Measurements from ENCODE around the gene ENOX1. TPM values are rescaled to one million over a fixed set of nuclear protein-coding genes. Genes with fewer than 3 reads are reported as not detected.

ENOX1 gene
- total RNA-seq, 2 donors from 2014 or later, result 0.33 TPM; not detected in 1

GRCh38 chr13:43569658-43570057, 217.1 kb downstream of the ENOX1 start:
- H3K4me1 ChIP-seq (ENCODE audit: control insufficient read depth, insufficient read depth, low read length), result no peaks in the 10 kb centered on the region
- H3K27me3 Mint-ChIP-seq (ENCODE audit: insufficient read depth), result peaks cover 13% of the 10 kb centered on the region
- no peaks in the 10 kb centered on the region for H3K9me3 ChIP-seq (ENCODE audit: control insufficient read depth, low read length)
- no peak overlapping the region for H3K4me3 Mint-ChIP-seq
- no peaks in the 10 kb centered on the region for H3K9me3 Mint-ChIP-seq
- peaks cover 72% of the 10 kb centered on the region for H3K27me3 ChIP-seq (ENCODE audit: control insufficient read depth, insufficient read depth, low read length, poor library complexity, severe bottlenecking)
- H3K36me3 Mint-ChIP-seq (ENCODE audit: low read depth), result no peaks in the 10 kb centered on the region
- TF ChIP-seq CTCF (conservative IDR thresholded peaks at IDR 0.05), result no peak
- WGBS, 2 experiments (ENCODE audit: insufficient coverage in 1 of 2, insufficient read length in 1 of 2), result 97 to 100% methylated on average over 1 to 2 of the region's 2 CpGs
- no peak overlapping the region for H3K27ac Mint-ChIP-seq
- no peaks in the 10 kb centered on the region for H3K36me3 ChIP-seq (ENCODE audit: control insufficient read depth, insufficient read depth, low read length)
- H3K9ac ChIP-seq (ENCODE audit: extremely low read depth, low read length, poor library complexity, severe bottlenecking), result no peak overlapping the region
- no peak overlapping the region for H3K27ac ChIP-seq (ENCODE audit: low read depth, low read length)
- no peak for DNase-seq
- no peaks in the 10 kb centered on the region for H3K4me1 Mint-ChIP-seq
- no peak overlapping the region for H3K4me3 ChIP-seq (ENCODE audit: low read length)

GRCh38 chr13:43567608-43568007, 219.2 kb downstream of the ENOX1 start:
- H3K9me3 Mint-ChIP-seq, result no peaks in the 10 kb centered on the region

GRCh38 chr13:43564952-43565351, 221.8 kb downstream of the ENOX1 start:
- no peaks in the 10 kb centered on the region for H3K9me3 Mint-ChIP-seq

More at GRCh38 chr13:43567608-43568007, 219.2 kb downstream of the ENOX1 start:
- no peaks in the 10 kb centered on the region for H3K36me3 Mint-ChIP-seq (ENCODE audit: low read depth)
- WGBS, 2 experiments (ENCODE audit: insufficient coverage in 1 of 2, insufficient read length in 1 of 2), result 90 to 100% methylated on average over 1 of the region's 1 CpG
- no peaks in the 10 kb centered on the region for H3K4me1 Mint-ChIP-seq
- Histone ChIP-seq H3K4me1 (ENCODE audit: control insufficient read depth, insufficient read depth, low read length) (no peaks in the 10 kb centered on the region), H3K4me3 (ENCODE audit: low read length) (no peak overlapping the region), H3K9me3 (ENCODE audit: control insufficient read depth, low read length) (no peaks in the 10 kb centered on the region), H3K9ac (ENCODE audit: extremely low read depth, low read length, poor library complexity, severe bottlenecking) (no peak overlapping the region), H3K27ac (ENCODE audit: low read depth, low read length) (no peak overlapping the region), H3K27me3 (ENCODE audit: control insufficient read depth, insufficient read depth, low read length, poor library complexity, severe bottlenecking) (peaks cover 66% of the 10 kb centered on the region), H3K36me3 (ENCODE audit: control insufficient read depth, insufficient read depth, low read length) (no peaks in the 10 kb centered on the region)
- no peak for TF ChIP-seq CTCF (conservative IDR thresholded peaks at IDR 0.05)
- H3K4me3 Mint-ChIP-seq, result no peak overlapping the region
- H3K27ac Mint-ChIP-seq, result no peak overlapping the region
- H3K27me3 Mint-ChIP-seq (ENCODE audit: insufficient read depth), result peaks cover 17% of the 10 kb centered on the region
- DNase-seq, result no peak

More at GRCh38 chr13:43564952-43565351, 221.8 kb downstream of the ENOX1 start:
- H3K36me3 ChIP-seq (ENCODE audit: control insufficient read depth, insufficient read depth, low read length), result no peaks in the 10 kb centered on the region
- WGBS, 2 experiments (ENCODE audit: insufficient coverage in 1 of 2, insufficient read length in 1 of 2), result 93% methylated on average over 1 of the region's 1 CpG; no CpG with 5 or more reads in 1 of the 2 experiments
- H3K4me1 Mint-ChIP-seq, result peaks cover 6% of the 10 kb centered on the region
- H3K4me1 ChIP-seq (ENCODE audit: control insufficient read depth, insufficient read depth, low read length), result peaks cover 4% of the 10 kb centered on the region
- no peaks in the 10 kb centered on the region for H3K36me3 Mint-ChIP-seq (ENCODE audit: low read depth)
- no peak overlapping the region for H3K4me3 ChIP-seq (ENCODE audit: low read length)
- DNase-seq, result no peak
- H3K4me3 Mint-ChIP-seq, result no peak overlapping the region
- TF ChIP-seq CTCF (conservative IDR thresholded peaks at IDR 0.05), result no peak
- H3K27me3 ChIP-seq (ENCODE audit: control insufficient read depth, insufficient read depth, low read length, poor library complexity, severe bottlenecking), result peaks cover 59% of the 10 kb centered on the region
- H3K9me3 ChIP-seq (ENCODE audit: control insufficient read depth, low read length), result no peaks in the 10 kb centered on the region
- no peak overlapping the region for H3K9ac ChIP-seq (ENCODE audit: extremely low read depth, low read length, poor library complexity, severe bottlenecking)
- H3K27ac Mint-ChIP-seq, result no peak overlapping the region
- H3K27ac ChIP-seq (ENCODE audit: low read depth, low read length), result no peak overlapping the region
- peaks cover 24% of the 10 kb centered on the region for H3K27me3 Mint-ChIP-seq (ENCODE audit: insufficient read depth)

Data from endodermal cell (in vitro differentiated cells).